Spleen (tissue), 7 donors: ENCODE data around the gene TIGD4.

Experiments used
- POLR2A ChIP-seq, 3 donors: fragments of 450-650 bp; IDR thresholded peaks; one replicate each; pipeline ENCODE4 v1.5.1; 2017; ENCODE audit warnings: antibody characterized with exemption in 3 of 3, mild to moderate bottlenecking in 1 of 3
- POLR2AphosphoS5 ChIP-seq, 3 donors: sonication (generic); formaldehyde crosslinking; IDR thresholded peaks; one replicate each; pipeline ENCODE4 v1.5.1; 2017; ENCODE audit warnings: antibody characterized with exemption in 3 of 3
- TF ChIP-seq, protein P1 (sequence below), 11 experiments: fragments of 200-600 bp in 7 of 11; fragments of 450-650 bp in 4 of 11; sonication (generic) in 4 of 11; IDR thresholded peaks in 8 of 11; conservative IDR thresholded peaks in 3 of 11; 1 replicate in 7 of 11; 2 replicates in 4 of 11; pipeline versions ENCODE4 v1.4.0 to v1.8.0; 2016 to 2021; ENCODE audit warnings: antibody characterized with exemption in 11 of 11, inconsistent platforms in 4 of 11, mild to moderate bottlenecking in 1 of 11
- donor health status: DM: no; HTN: no; CAD: no; lungs with moderate emphysema.
- donor health status: DM: no; HTN: no; CAD: no.
- donor health status: DM: no; HTN: no; CAD: no.

DNA sequence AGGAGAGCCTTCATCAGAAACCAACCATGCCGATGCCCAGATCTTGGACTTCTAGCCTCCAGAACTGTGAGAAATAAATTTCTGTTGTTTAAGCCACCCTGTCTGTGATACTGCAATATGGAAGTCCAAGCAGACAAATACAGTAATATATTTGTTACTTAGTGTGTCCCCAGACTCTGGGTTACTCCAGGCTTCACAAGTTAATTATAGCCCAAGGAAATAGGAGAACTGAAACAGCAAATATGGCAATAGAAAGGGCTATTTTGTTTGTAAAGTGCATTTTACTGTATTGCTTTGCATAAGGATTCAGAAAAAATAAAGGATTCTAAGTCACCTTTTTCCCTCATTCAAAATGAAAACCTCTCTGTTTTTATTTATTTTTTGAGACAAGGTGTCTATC, 15.7 kb downstream of the TIGD4 start:
- TF ChIP-seq, protein P1, sequence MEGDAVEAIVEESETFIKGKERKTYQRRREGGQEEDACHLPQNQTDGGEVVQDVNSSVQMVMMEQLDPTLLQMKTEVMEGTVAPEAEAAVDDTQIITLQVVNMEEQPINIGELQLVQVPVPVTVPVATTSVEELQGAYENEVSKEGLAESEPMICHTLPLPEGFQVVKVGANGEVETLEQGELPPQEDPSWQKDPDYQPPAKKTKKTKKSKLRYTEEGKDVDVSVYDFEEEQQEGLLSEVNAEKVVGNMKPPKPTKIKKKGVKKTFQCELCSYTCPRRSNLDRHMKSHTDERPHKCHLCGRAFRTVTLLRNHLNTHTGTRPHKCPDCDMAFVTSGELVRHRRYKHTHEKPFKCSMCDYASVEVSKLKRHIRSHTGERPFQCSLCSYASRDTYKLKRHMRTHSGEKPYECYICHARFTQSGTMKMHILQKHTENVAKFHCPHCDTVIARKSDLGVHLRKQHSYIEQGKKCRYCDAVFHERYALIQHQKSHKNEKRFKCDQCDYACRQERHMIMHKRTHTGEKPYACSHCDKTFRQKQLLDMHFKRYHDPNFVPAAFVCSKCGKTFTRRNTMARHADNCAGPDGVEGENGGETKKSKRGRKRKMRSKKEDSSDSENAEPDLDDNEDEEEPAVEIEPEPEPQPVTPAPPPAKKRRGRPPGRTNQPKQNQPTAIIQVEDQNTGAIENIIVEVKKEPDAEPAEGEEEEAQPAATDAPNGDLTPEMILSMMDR (IDR thresholded peaks at IDR 0.05 in 8 of 11, conservative IDR thresholded peaks at IDR 0.05 in 3 of 11) = no peak
- TF ChIP-seq POLR2A (IDR thresholded peaks at IDR 0.05) (no peak), POLR2AphosphoS5 (IDR thresholded peaks at IDR 0.05) (no peak)
